ENCODE measurements around the gene ADM2.

Gene ADM2

DNA sequence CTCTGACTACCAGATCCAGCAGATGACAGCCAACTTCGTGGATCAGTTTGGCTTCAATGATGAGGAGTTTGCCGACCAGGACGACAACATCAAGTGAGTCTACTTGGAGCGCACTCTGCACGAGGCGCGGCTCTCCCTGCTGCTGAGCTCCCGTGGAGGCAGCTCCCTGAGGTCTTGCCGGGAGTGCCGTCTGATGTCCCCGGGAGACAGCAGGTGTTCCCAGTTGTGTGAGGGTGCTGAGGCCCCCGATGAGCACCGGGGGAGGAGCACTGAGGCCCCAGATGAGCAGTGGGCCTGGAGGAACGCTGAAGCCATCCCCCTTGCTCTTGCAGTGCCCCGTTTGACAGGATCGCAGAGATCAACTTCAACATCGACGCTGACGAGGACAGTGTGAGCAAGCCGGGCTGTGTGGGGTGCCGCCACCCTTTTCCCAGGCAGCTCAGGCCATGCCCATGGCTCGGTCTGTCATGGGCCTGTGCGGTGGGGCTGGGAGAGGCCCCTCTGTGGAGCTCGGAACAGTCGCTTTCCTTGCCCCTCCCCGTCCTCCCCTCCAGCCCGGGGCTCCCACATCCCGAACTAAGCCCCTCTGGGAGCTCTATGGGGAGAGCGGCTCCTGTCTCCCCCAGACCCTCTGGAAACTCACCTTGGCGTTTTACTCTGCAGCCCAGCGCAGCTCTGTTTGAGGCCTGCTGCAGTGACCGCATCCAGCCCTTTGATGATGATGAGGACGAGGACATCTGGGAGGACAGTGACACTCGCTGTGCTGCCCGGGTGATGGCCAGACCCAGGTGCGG is 43.6 kb upstream of the ADM2 start:
- H3K27me3 ChIP-seq (ENCODE audit: low read depth, low read length) = no peaks in the 10 kb centered on the region
- H3K4me2 ChIP-seq (ENCODE audit: low read length) = no peak overlapping the region
- H3K79me2 ChIP-seq (ENCODE audit: low read length) = no peaks in the 10 kb centered on the region
- TF ChIP-seq EZH2phosphoT487 (IDR thresholded peaks at IDR 0.05; ENCODE audit: low read depth) = no peak
- TF ChIP-seq, protein P1, sequence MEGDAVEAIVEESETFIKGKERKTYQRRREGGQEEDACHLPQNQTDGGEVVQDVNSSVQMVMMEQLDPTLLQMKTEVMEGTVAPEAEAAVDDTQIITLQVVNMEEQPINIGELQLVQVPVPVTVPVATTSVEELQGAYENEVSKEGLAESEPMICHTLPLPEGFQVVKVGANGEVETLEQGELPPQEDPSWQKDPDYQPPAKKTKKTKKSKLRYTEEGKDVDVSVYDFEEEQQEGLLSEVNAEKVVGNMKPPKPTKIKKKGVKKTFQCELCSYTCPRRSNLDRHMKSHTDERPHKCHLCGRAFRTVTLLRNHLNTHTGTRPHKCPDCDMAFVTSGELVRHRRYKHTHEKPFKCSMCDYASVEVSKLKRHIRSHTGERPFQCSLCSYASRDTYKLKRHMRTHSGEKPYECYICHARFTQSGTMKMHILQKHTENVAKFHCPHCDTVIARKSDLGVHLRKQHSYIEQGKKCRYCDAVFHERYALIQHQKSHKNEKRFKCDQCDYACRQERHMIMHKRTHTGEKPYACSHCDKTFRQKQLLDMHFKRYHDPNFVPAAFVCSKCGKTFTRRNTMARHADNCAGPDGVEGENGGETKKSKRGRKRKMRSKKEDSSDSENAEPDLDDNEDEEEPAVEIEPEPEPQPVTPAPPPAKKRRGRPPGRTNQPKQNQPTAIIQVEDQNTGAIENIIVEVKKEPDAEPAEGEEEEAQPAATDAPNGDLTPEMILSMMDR (IDR thresholded peaks at IDR 0.05; ENCODE audit: low read depth, low read length) = no peak
- no peak overlapping the region for H2AFZ ChIP-seq (ENCODE audit: low read depth, low read length)
- no peak overlapping the region for H3K27ac ChIP-seq (ENCODE audit: low read length)
- no peak overlapping the region for H3K9ac ChIP-seq (ENCODE audit: low read length)
- H3K4me1 ChIP-seq (ENCODE audit: low read length) = no peaks in the 10 kb centered on the region
- no peaks in the 10 kb centered on the region for H3K36me3 ChIP-seq (replicated peaks; ENCODE audit: low read depth, low read length)
- no peaks in the 10 kb centered on the region for H3K9me3 ChIP-seq (ENCODE audit: insufficient read depth, low read length)
- H3K4me3 ChIP-seq (ENCODE audit: low read length) = no peak overlapping the region
- no peaks in the 10 kb centered on the region for H4K20me1 ChIP-seq (ENCODE audit: insufficient read depth, low read length)

DNA sequence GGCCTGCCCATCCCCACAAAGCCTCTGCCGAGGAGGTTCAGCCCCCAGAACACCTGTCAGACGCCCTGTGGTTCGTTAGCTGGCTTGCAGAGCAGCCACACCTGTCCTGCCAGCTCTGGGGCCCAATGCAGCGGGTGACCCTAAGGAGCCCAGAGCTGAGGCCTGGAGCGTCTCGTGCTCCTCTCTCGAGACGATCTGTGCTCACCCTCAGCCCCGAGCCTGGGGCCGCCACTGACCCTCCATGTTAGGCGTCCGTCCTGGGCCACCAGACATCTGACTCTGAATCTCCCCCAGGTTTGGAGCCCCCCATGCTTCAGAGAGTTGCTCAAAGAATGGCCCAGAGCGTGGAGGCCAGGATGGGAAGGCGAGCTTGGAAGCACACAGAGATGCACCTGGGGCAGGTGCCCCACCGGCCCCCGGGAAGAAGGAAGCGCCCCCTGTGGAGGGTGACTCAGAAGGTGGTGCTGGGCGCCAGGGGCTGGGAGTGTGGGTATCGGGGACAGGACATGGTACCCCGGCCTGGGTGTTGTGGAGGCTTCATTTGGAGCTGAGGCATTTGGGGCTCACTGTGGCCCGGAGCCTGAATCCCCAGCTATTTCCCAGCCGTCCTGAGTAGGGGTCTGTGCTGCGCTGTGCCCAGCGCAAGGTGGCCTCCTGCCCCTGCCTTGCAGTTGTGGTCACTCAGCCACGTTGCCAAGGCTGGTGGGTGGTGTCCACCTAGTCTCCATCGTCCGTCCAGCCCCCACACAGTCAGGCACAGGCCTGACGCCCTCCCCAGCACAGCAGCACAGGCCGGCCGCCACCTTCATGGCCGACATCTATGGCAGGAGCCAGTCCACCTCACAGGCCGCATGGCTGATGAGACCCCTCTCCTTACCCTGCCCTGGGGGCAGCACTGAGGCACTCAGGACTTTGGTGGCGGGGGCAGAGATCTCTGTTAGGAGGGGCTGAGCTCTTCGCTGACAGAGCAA is 42.8 kb upstream of the ADM2 start:
- Histone ChIP-seq H3K9ac (ENCODE audit: low read length) (no peak overlapping the region), H2AFZ (ENCODE audit: low read depth, low read length) (no peak overlapping the region), H3K27me3 (ENCODE audit: low read depth, low read length) (no peaks in the 10 kb centered on the region), H3K79me2 (ENCODE audit: low read length) (no peaks in the 10 kb centered on the region), H3K36me3 (replicated peaks; ENCODE audit: low read depth, low read length) (no peaks in the 10 kb centered on the region), H3K4me1 (ENCODE audit: low read length) (no peaks in the 10 kb centered on the region), H3K4me3 (ENCODE audit: low read length) (no peak overlapping the region), H3K27ac (ENCODE audit: low read length) (no peak overlapping the region), H3K4me2 (ENCODE audit: low read length) (no peak overlapping the region), H4K20me1 (ENCODE audit: insufficient read depth, low read length) (no peaks in the 10 kb centered on the region), H3K9me3 (ENCODE audit: insufficient read depth, low read length) (no peaks in the 10 kb centered on the region)
- TF ChIP-seq, protein P1 (IDR thresholded peaks at IDR 0.05; ENCODE audit: low read depth, low read length) = no peak
- TF ChIP-seq EZH2phosphoT487 (IDR thresholded peaks at IDR 0.05; ENCODE audit: low read depth) = no peak

DNA sequence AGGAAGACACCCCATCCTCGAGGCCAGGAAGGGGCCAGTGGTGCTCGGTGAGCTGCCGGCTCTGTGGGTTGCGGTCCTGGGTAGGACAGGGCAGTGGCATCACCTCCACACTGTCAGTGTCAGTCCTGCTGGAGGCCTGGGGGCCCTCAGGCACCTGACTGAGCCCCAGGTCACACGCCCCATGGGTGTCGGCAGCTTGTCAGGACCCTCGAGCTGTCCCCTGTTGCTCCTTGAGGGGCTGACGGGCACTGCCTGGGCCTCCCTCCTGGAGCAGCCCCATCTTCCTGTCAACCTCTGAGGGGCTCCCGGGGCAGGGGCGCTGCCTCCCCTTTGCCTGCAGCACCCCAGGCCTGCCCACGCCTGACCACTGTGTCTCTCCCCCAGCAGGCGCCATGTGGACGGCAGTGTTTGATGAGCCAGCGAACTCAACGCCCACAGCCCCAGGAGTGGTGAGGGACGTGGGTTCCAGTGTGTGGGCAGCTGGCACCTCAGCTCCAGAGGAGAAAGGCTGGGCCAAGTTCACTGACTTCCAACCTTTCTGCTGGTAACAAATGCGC is 42.0 kb upstream of the ADM2 start:
- TF ChIP-seq EZH2phosphoT487 (IDR thresholded peaks at IDR 0.05; ENCODE audit: low read depth) = no peak

DNA sequence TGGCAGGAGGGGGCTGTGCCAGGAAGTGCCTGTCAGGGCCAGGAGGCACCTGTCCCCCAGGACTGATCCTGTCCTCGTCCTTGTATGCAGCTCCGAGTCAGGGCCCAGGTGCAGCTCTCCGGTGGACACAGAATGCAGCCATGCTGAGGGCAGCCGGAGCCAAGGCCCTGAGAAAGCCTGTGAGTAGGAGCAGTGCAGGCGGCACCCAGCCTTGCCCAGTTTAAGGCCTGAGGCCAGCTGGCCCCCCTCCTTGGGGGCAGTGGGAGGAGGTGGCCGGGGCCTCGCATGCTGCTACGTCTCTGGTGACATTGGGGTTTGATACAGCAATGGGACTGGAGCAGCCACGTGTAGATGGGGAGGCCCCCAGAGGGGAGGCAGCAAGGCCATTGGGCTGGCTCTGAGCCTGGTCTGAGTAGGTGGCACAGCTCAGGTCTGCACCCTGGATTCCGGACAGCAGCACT is 41.4 kb upstream of the ADM2 start:
- H3K4me2 ChIP-seq (ENCODE audit: low read length) = no peak overlapping the region
- H4K20me1 ChIP-seq (ENCODE audit: insufficient read depth, low read length) = no peaks in the 10 kb centered on the region
- H3K36me3 ChIP-seq (replicated peaks; ENCODE audit: low read depth, low read length) = no peaks in the 10 kb centered on the region
- H3K9me3 ChIP-seq (ENCODE audit: insufficient read depth, low read length) = no peaks in the 10 kb centered on the region
- H3K4me1 ChIP-seq (ENCODE audit: low read length) = no peaks in the 10 kb centered on the region
- TF ChIP-seq, protein P1 (IDR thresholded peaks at IDR 0.05; ENCODE audit: low read depth, low read length) = no peak
- no peak for TF ChIP-seq EZH2phosphoT487 (IDR thresholded peaks at IDR 0.05; ENCODE audit: low read depth)
- no peak overlapping the region for H3K27ac ChIP-seq (ENCODE audit: low read length)
- H3K27me3 ChIP-seq (ENCODE audit: low read depth, low read length) = no peaks in the 10 kb centered on the region
- H3K79me2 ChIP-seq (ENCODE audit: low read length) = no peaks in the 10 kb centered on the region
- no peak overlapping the region for H2AFZ ChIP-seq (ENCODE audit: low read depth, low read length)
- H3K4me3 ChIP-seq (ENCODE audit: low read length) = no peak overlapping the region
- no peak overlapping the region for H3K9ac ChIP-seq (ENCODE audit: low read length)

More for the DNA sequence above, 42.0 kb upstream of the ADM2 start:
- Histone ChIP-seq H3K27me3 (ENCODE audit: low read depth, low read length) (no peaks in the 10 kb centered on the region), H3K9ac (ENCODE audit: low read length) (no peak overlapping the region), H3K4me2 (ENCODE audit: low read length) (no peak overlapping the region), H4K20me1 (ENCODE audit: insufficient read depth, low read length) (no peaks in the 10 kb centered on the region), H3K79me2 (ENCODE audit: low read length) (no peaks in the 10 kb centered on the region), H3K4me1 (ENCODE audit: low read length) (no peaks in the 10 kb centered on the region), H3K27ac (ENCODE audit: low read length) (no peak overlapping the region), H2AFZ (ENCODE audit: low read depth, low read length) (no peak overlapping the region), H3K4me3 (ENCODE audit: low read length) (no peak overlapping the region), H3K36me3 (replicated peaks; ENCODE audit: low read depth, low read length) (no peaks in the 10 kb centered on the region), H3K9me3 (ENCODE audit: insufficient read depth, low read length) (no peaks in the 10 kb centered on the region)

All from OCI-LY3 (cell line).